K562 (cell line): ENCODE data around the gene VWA1. TPM values are rescaled to one million over a fixed set of nuclear protein-coding genes. Genes with fewer than 3 reads are reported as not detected.

Source experiments
- CHD7 ChIP-seq: fragments of 200-600 bp; sonication (generic); IDR thresholded peaks from one replicate; pipeline ENCODE4 v1.6.1; 2012; ENCODE audit warnings: mild to moderate bottlenecking, low read depth, low read length, inconsistent platforms
- CREM ChIP-seq: IDR thresholded peaks from 2 replicates; pipeline ENCODE4 v1.6.1; 2014; ENCODE audit warnings: antibody characterized with exemption, low read depth
- DLX4 ChIP-seq: fragments of 250-450 bp; sonication (Bioruptor Pico); IDR thresholded peaks from 2 replicates; pipeline ENCODE4 v1.6.1; 2021; ENCODE audit warnings: mild to moderate bottlenecking
- E2F1 ChIP-seq: sonication (generic); formaldehyde crosslinking; IDR thresholded peaks from 2 replicates; pipeline ENCODE4 v1.8.1; 2023; ENCODE audit warnings: mild to moderate bottlenecking, missing genetic modification reagents, moderate library complexity
- ETV6 ChIP-seq, 3 experiments: fragments of 150-350 bp in 1 of 3; sonication (generic) in 1 of 3; formaldehyde crosslinking in 1 of 3; IDR thresholded peaks; 2 replicates each; pipeline versions ENCODE4 v1.6.1 to v1.8.0; 2014 to 2022; ENCODE audit warnings: borderline replicate concordance in 2 of 3, low read depth in 2 of 3, antibody characterized with exemption in 1 of 3, low read length in 1 of 3, mild to moderate bottlenecking in 1 of 3, missing genetic modification reagents in 1 of 3
- HNRNPH1 ChIP-seq: fragments of 200-400 bp; formaldehyde crosslinking; optimal IDR thresholded peaks from 2 replicates; pipeline ENCODE3; 2017; ENCODE audit warnings: low read depth, mild to moderate bottlenecking, low read length, moderate library complexity
- KLF13 ChIP-seq: fragments of 450-650 bp; IDR thresholded peaks from 2 replicates; pipeline ENCODE4 v1.6.1; 2016; ENCODE audit warnings: missing genetic modification characterization, low read depth, mild to moderate bottlenecking, missing compliant biosample characterization, moderate library complexity, borderline replicate concordance
- MTF1 ChIP-seq: fragments of 250-450 bp; sonication (Bioruptor Pico); IDR thresholded peaks from 2 replicates; pipeline ENCODE4 v1.9.0; 2021; ENCODE audit warnings: moderate library complexity, mild to moderate bottlenecking, inconsistent platforms, borderline replicate concordance
- POLR2AphosphoS5 ChIP-seq: IDR thresholded peaks from 2 replicates; pipeline ENCODE4 v1.6.1; 2011; ENCODE audit warnings: mild to moderate bottlenecking, low read depth, low read length, moderate library complexity; ENCODE audit not compliant: control insufficient read depth, insufficient read depth
- polyA plus RNA-seq, 8 experiments: library from polyadenylated mRNA; depleted of rRNA in 4 of 8; stranded (reverse) in 5 of 8; unstranded in 3 of 8; fragments of >200 nt; fragmentation: Nextera tagmentation in 2 of 8; fragmentation: Illumina TruSeq in 1 of 8; extraction: Ambion mirVana in 2 of 8; extraction: Trizol in 1 of 8; gene quantifications; 2 replicates each; pipeline versions ENCODE4 v1.2.1 to v1.2.3, GENCODE V29; 2011 to 2014; ENCODE audit warnings: inconsistent platforms in 1 of 8, missing spikeins in 1 of 8
- total RNA-seq, 7 experiments: library from RNA; depleted of rRNA in 6 of 7; stranded (reverse); fragments of >200 nt in 6 of 7; fragmentation: Illumina TruSeq in 2 of 7; extraction: Trizol in 2 of 7; gene quantifications; 2 replicates each; pipeline versions ENCODE4 v1.2.1 to v1.2.3, GENCODE V29; 2011 to 2021; ENCODE audit warnings: low replicate concordance in 1 of 7
- TF ChIP-seq, protein P1 (sequence below): sonication (generic); formaldehyde crosslinking; IDR thresholded peaks from 2 replicates; pipeline ENCODE4 v1.8.0; 2022; ENCODE audit warnings: mild to moderate bottlenecking, missing genetic modification reagents

VWA1 gene
- total and polyA plus RNA-seq, 9 of the 15 experiments (the other 6 are each of a cell fraction or from before 2014, with no cell fraction given) = 0.01 to 6.4 (median 0.85) TPM

- TF ChIP-seq ETV6 (IDR thresholded peaks at IDR 0.05; ENCODE audit: borderline replicate concordance in 1 of 2, low read depth in 2 of 2, low read length in 1 of 2) (0 out of 4 replicates have a peak, but pooled peaks of 1 of the 2 experiments have one; percentile 5), ETV6 (CRISPR knock-in tag; IDR thresholded peaks at IDR 0.05; ENCODE audit: borderline replicate concordance) (0 out of 2 replicates have a peak, but pooled peaks have one; percentile 25), DLX4 (CRISPR knock-in tag) (no peak), CREM (peak; percentile 97), CHD7 (no peak), HNRNPH1 (no peak), KLF13 (peak; percentile 58; the same call in 1 of the 2 replicates), MTF1 (CRISPR knock-in tag) (no peak), POLR2AphosphoS5 (peak; percentile 76), E2F1 (CRISPR knock-in tag) (peak; percentile 90)
- TF ChIP-seq, protein P1, sequence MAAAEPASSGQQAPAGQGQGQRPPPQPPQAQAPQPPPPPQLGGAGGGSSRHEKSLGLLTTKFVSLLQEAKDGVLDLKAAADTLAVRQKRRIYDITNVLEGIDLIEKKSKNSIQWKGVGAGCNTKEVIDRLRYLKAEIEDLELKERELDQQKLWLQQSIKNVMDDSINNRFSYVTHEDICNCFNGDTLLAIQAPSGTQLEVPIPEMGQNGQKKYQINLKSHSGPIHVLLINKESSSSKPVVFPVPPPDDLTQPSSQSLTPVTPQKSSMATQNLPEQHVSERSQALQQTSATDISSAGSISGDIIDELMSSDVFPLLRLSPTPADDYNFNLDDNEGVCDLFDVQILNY = 0 out of 2 replicates have a peak, but pooled peaks have one; percentile 54
Measured at GRCh38 chr1:1399187-1399871, 36.2 kb upstream of the VWA1 start, which contains the start of gene CCNL2 (continued).
